Right lobe of liver (tissue), 6 donors: Measurements from ENCODE around the gene LCE1E. TPM values are rescaled to one million over a fixed set of nuclear protein-coding genes. Genes with fewer than 3 reads are reported as not detected.

ENCODE experiments used
- ATAC-seq, 4 donors: fragments of 200-7000 bp; cut with Tn5 transposase; one replicate each; pipeline ENCODE4 v1.9.1; 2020; ENCODE audit warnings: mild to moderate bottlenecking in 4 of 4, moderate library complexity in 4 of 4
- DNase-seq, 3 donors: peaks; one replicate each; pipeline ENCODE4 v3.0.0-alpha.2; 2020
- H3K27ac ChIP-seq, 3 donors: fragments of 200-600 bp; one replicate each; pipeline ENCODE4 v1.8.0; 2022
- H3K27me3 ChIP-seq, 2 donors: fragments of 200-600 bp; one replicate each; pipeline ENCODE4 v1.8.0; 2022
- H3K36me3 ChIP-seq, 4 donors: fragments of 200-600 bp; sonication (generic) in 1 of 4; one replicate each; pipeline versions ENCODE4 v1.5.1 to v1.8.0; 2017 to 2022; ENCODE audit warnings: control low read depth in 1 of 4
- H3K4me1 ChIP-seq, 4 donors: fragments of 200-600 bp; sonication (generic) in 1 of 4; one replicate each; pipeline versions ENCODE4 v1.5.1 to v1.8.0; 2017 to 2022; ENCODE audit warnings: control low read depth in 1 of 4
- H3K4me3 ChIP-seq, 3 donors: fragments of 200-600 bp; one replicate each; pipeline ENCODE4 v1.8.0; 2022
- H3K9me3 ChIP-seq, 4 donors: fragments of 200-600 bp; sonication (generic) in 1 of 4; one replicate each; pipeline versions ENCODE4 v1.5.1 to v1.8.0; 2017 to 2022; ENCODE audit warnings: control low read depth in 1 of 4
- CTCF ChIP-seq, 4 donors: fragments of 200-600 bp in 3 of 4; fragments of 450-650 bp in 1 of 4; IDR thresholded peaks; one replicate each; pipeline versions ENCODE4 v1.5.1 to v1.8.0; 2016 to 2022; ENCODE audit warnings: antibody characterized with exemption in 4 of 4, mild to moderate bottlenecking in 2 of 4
- POLR2A ChIP-seq: fragments of 450-650 bp; IDR thresholded peaks from one replicate; pipeline ENCODE4 v1.6.1; 2017; ENCODE audit warnings: antibody characterized with exemption, mild to moderate bottlenecking
- WGBS: methylation state at CpG from one replicate; pipeline ENCODE4 v1.1.6; 2018; ENCODE audit warnings: low coverage, low lambda C conversion rate; ENCODE audit not compliant: insufficient coverage; ENCODE audit errors: missing lambda C conversion rate; 5-methylcytosine and 5-hydroxymethylcytosine counted together
- intact Hi-C, 2 donors: fragments of 100-400 bp; cut with DNase I; formaldehyde crosslinking; loops; one replicate each; pipeline versions ENCODE4 v1.11.2 to v1.14.1; 2022
- total RNA-seq, 6 experiments: library from RNA; depleted of rRNA in 2 of 6; stranded (reverse); fragments of >200 nt in 2 of 6; fragmentation: NEBNext Ultra II Directional in 3 of 6; extraction: Animal tissue kit (Norgen Biotek cat#: 25700) in 3 of 6; gene quantifications; one replicate each; pipeline versions ENCODE4 v1.1.0 to v1.2.4, GENCODE V29; 2016 to 2023
- donor health status: DM: no; HTN: yes; CAD: no.
- donor health status: DM: no; HTN: no; CAD: no.
- donor health status: DM: no; HTN: no; CAD: no.
- donor health status: DM: no; HTN: yes; CAD: no.
- donor health status: DM: no; HTN: yes; CAD: no.

Gene LCE1E
- total RNA-seq, 6 experiments from 2014 or later, result not detected

- no peak for TF ChIP-seq POLR2A
- TF ChIP-seq CTCF (IDR thresholded peaks at IDR 0.05), result no peak
- no peak for DNase-seq
- Histone ChIP-seq H3K4me1 (no peaks in the 10 kb centered on the region), H3K9me3 (no peaks in the 10 kb centered on the region), H3K4me3 (no peak within 1 kb of the TSS), H3K36me3 (no peaks in the 10 kb centered on the region), H3K27ac (no peak within 1 kb of the TSS), H3K27me3 (peaks cover 0 to 6% of the 10 kb centered on the region in 2 donors)
- WGBS, result 40% methylated on average over 1 of the region's 2 CpGs
- no peak for ATAC-seq
- intact Hi-C loops, result no loop called here
Observed at GRCh38 chr1:152827173-152827572, 41.1 kb downstream of the LCE1E start, which contains the start of gene LCE1A. LCE1A (plus strand) TSS chr1:152827473; CDS start chr1:152827473, 0 bp downstream.

- H3K27me3 ChIP-seq, result no peaks in the 10 kb centered on the region
- H3K27ac ChIP-seq, result no peak overlapping the region
- ATAC-seq (no peak), DNase-seq (no peak)
- H3K4me1 ChIP-seq, result no peaks in the 10 kb centered on the region
- no peaks in the 10 kb centered on the region for H3K36me3 ChIP-seq
- intact Hi-C loops, result no loop called here
- TF ChIP-seq CTCF (IDR thresholded peaks at IDR 0.05) (no peak), POLR2A (no peak)
- no peaks in the 10 kb centered on the region for H3K9me3 ChIP-seq
- 8% methylated on average over 2 of the region's 2 CpGs for WGBS
- no peak overlapping the region for H3K4me3 ChIP-seq
Observed at GRCh38 chr1:152836870-152837269, 50.8 kb downstream of the LCE1E start.

Other genes with a start within 250 kb of the LCE1E start
- gene LCE3E, start 219.5 kb upstream of the LCE1E start, total RNA-seq, result not detected
- not detected for gene LCE3D, start 205.7 kb upstream of the LCE1E start, total RNA-seq
- not detected for gene LCE3C, start 186.0 kb upstream of the LCE1E start, total RNA-seq
- not detected for gene LCE3B, start 172.4 kb upstream of the LCE1E start, total RNA-seq
- not detected for gene LCE3A, start 163.2 kb upstream of the LCE1E start, total RNA-seq
- gene LCE2D, start 122.9 kb upstream of the LCE1E start, total RNA-seq, result not detected
- not detected for gene LCE2C, start 111.0 kb upstream of the LCE1E start, total RNA-seq
- gene LCE2B, start 100.1 kb upstream of the LCE1E start, total RNA-seq, result not detected
- not detected for gene LCE2A, start 87.9 kb upstream of the LCE1E start, total RNA-seq
- gene LCE4A, start 78.1 kb upstream of the LCE1E start, total RNA-seq, result not detected
- not detected for gene KPRP, start 28.2 kb upstream of the LCE1E start, total RNA-seq
- gene LCE1F, start 11.1 kb upstream of the LCE1E start, total RNA-seq, result not detected
- not detected for gene LCE1D, start 10.5 kb downstream of the LCE1E start, total RNA-seq
- not detected for gene LCE1C, start 20.4 kb downstream of the LCE1E start, total RNA-seq
- not detected for gene LCE1B, start 25.7 kb downstream of the LCE1E start, total RNA-seq
- not detected for gene LCE1A, start 41.2 kb downstream of the LCE1E start, total RNA-seq
- gene LCE6A, start 56.6 kb downstream of the LCE1E start, total RNA-seq, result not detected
- gene LCE7A, start 73.7 kb downstream of the LCE1E start, total RNA-seq, result not detected
- gene SMCP, start 92.1 kb downstream of the LCE1E start, total RNA-seq, result not detected
- not detected for gene IVL, start 122.3 kb downstream of the LCE1E start, total RNA-seq
- gene SPRR5, start 160.9 kb downstream of the LCE1E start, total RNA-seq, result not detected
- not detected for gene SPRR4, start 184.4 kb downstream of the LCE1E start, total RNA-seq
- gene SPRR1A, start 197.8 kb downstream of the LCE1E start, total RNA-seq, result not detected
- gene SPRR3, start 215.5 kb downstream of the LCE1E start, total RNA-seq, result under 1 TPM in 1 of 6 experiments, not detected in 5; 0.31 TPM
- gene SPRR1B, start 244.9 kb downstream of the LCE1E start, total RNA-seq, result not detected